ENCODE measurements around the gene ERC1.

DNA sequence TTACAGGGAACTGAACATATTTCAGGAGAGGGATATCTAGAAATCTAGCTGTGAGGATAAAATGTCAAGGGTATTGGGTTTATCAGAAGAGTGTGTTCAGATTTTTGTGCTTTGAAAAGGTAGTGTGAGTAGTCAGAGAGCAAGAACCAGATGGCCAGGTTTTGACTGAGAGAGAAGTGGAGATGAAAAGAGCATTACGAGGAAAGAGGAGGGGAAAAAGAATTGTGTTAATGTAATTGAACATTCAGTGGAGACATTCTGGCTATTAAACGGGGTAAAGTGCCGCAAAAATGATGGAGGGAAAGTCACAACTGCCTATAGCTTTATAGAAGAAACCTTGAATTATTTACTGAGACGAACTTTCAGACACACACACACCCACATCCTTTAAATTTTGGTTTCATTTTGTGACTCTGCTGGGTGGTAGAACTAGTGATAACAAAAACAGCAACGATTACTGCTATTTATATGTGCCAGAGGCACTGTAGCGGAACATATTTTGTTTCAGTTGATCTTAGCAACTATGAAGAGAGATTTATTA lies 213.6 kb downstream of the ERC1 start:
- TF ChIP-seq CTCF (conservative IDR thresholded peaks at IDR 0.05 in 1 of 2, IDR thresholded peaks at IDR 0.05 in 1 of 2; ENCODE audit: low read depth in 1 of 2, low read length in 2 of 2), result no peak
- TF ChIP-seq EZH2 (IDR thresholded peaks at IDR 0.05; ENCODE audit: low read length, missing control alignments), result no peak
